T-cell (primary cell): Measurements from ENCODE around the gene ITGB7. TPM values are rescaled to one million over a fixed set of nuclear protein-coding genes. Genes with fewer than 3 reads are reported as not detected.

Source experiments
- ATAC-seq, 4 experiments: fragments of 200-7000 bp in 3 of 4; fragments of 150-1000 bp in 1 of 4; cut with Tn5 transposase; replicated peaks in 1 of 4; 1 replicate in 3 of 4; 2 replicates in 1 of 4; pipeline ENCODE4 v1.10.0; 2021; ENCODE audit warnings: moderate library complexity in 3 of 4, mild to moderate bottlenecking in 2 of 4, moderate number of reproducible peaks in 1 of 4
- CTCF ChIA-PET, 2 donors: fragments of 300-600 bp; sonication (Branson Sonifier 250); formaldehyde crosslinking; loops; one replicate each; lab custom pipeline; 2022; ENCODE audit warnings: antibody characterized with exemption in 2 of 2; lab: Charles Lee
- POLR2A ChIA-PET, 2 donors: fragments of 300-600 bp; sonication (Branson Sonifier 250); formaldehyde crosslinking; loops; one replicate each; lab custom pipeline; 2022; ENCODE audit warnings: antibody characterized with exemption in 2 of 2; lab: Charles Lee
- DNase-seq, 35 experiments: peaks; one replicate each; pipeline versions ENCODE4 v3.0.0 to v3.0.0-alpha.2; 2013 to 2023
- H3K27ac ChIP-seq: one replicate; pipeline ENCODE4 v1.5.1; 2013; ENCODE audit warnings: low read length
- H3K27me3 ChIP-seq, 2 experiments: replicated peaks in 1 of 2; 1 replicate in 1 of 2; 2 replicates in 1 of 2; pipeline versions ENCODE4 v1.6.1 to v1.7.0; 2013; ENCODE audit warnings: low read length in 1 of 2, mixed read lengths in 1 of 2; ENCODE audit not compliant: control insufficient read depth in 2 of 2, insufficient read depth in 2 of 2; ENCODE audit errors: extremely low read depth in 1 of 2
- H3K36me3 ChIP-seq, 2 donors: 1 replicate in 1 of 2; 2 replicates in 1 of 2; pipeline versions ENCODE4 v1.6.1 to v1.7.0; 2013; ENCODE audit warnings: low read length in 1 of 2; ENCODE audit not compliant: control insufficient read depth in 2 of 2, insufficient read depth in 1 of 2; ENCODE audit errors: extremely low read depth in 1 of 2
- H3K4me1 ChIP-seq, 2 experiments: 1 replicate in 1 of 2; 2 replicates in 1 of 2; pipeline versions ENCODE4 v1.6.1 to v1.7.0; 2013; ENCODE audit warnings: low read length in 2 of 2, mixed read lengths in 1 of 2; ENCODE audit not compliant: insufficient read depth in 2 of 2, control insufficient read depth in 1 of 2; ENCODE audit errors: extremely low read depth in 1 of 2
- H3K4me3 ChIP-seq, 2 donors: 1 replicate in 1 of 2; 2 replicates in 1 of 2; pipeline versions ENCODE4 v1.5.1 to v1.7.0; 2013; ENCODE audit warnings: mild to moderate bottlenecking in 2 of 2, low read length in 1 of 2, moderate library complexity in 1 of 2; ENCODE audit not compliant: control insufficient read depth in 1 of 2; ENCODE audit errors: extremely low read depth in 1 of 2
- H3K9me3 ChIP-seq: 2 replicates; pipeline ENCODE4 v1.7.0; 2013
- H3K27ac Mint-ChIP-seq, 2 donors: one replicate each; pipeline ENCODE4 v1.8.0; 2020 to 2021; ENCODE audit warnings: mild to moderate bottlenecking in 2 of 2, mixed read lengths in 2 of 2
- H3K27me3 Mint-ChIP-seq, 2 donors: one replicate each; pipeline ENCODE4 v1.8.0; 2021 to 2022; ENCODE audit warnings: mixed read lengths in 2 of 2
- H3K36me3 Mint-ChIP-seq: one replicate; pipeline ENCODE4 v1.8.0; 2021; ENCODE audit warnings: mixed read lengths
- H3K4me1 Mint-ChIP-seq, 3 donors: one replicate each; pipeline ENCODE4 v1.8.0; 2020 to 2022; ENCODE audit warnings: mixed read lengths in 3 of 3, mild to moderate bottlenecking in 1 of 3
- H3K4me3 Mint-ChIP-seq, 3 donors: one replicate each; pipeline ENCODE4 v1.8.0; 2020 to 2022; ENCODE audit warnings: mild to moderate bottlenecking in 3 of 3, mixed read lengths in 3 of 3, moderate library complexity in 3 of 3
- H3K9me3 Mint-ChIP-seq, 3 donors: one replicate each; pipeline ENCODE4 v1.8.0; 2020 to 2022; ENCODE audit warnings: mixed read lengths in 3 of 3
- WGBS: methylation state at CpG from one replicate; pipeline ENCODE4 v1.1.5; 2013; ENCODE audit warnings: missing lambda C conversion rate; ENCODE audit not compliant: insufficient coverage; 5-methylcytosine and 5-hydroxymethylcytosine counted together
- total RNA-seq, 35 experiments: library from RNA in 6 of 35; stranded (reverse) in 6 of 35; fragments of 120-200 nt in 1 of 35; gene quantifications; one replicate each; pipeline versions ENCODE4 v1.2.1 to v1.2.4 and lab custom pipeline; 2013 to 2026

ITGB7 gene
- total RNA-seq, 5 donors from 2014 or later (not counting 1 experiment from before 2014, with no cell fraction given): 247 to 590 (median 469) TPM

DNA sequence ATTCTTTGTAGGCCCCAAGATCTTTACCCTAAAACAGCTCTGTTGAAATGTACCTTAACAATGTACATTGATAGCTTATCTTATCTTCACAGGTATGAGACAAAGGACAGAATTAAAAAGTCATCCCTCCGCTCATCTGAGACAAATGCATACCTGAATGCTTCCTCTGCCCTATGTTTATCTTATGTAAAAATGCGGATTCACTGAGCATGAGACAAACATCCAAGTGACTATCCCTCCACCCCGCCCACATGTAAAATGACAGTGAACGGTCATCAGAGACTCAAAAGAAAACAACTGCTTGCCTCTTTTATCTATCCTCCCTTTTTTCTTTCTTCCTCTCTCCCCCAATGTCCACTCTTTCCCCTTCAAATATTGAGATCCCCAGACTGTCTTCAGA, 63.7 kb downstream of the ITGB7 start:
- ChIA-PET CTCF (interaction anchor here in 1 of 2 donors (0.7 kb wide), 1 partner anchor 1105 kb away, joined by 5 read pairs; no protein-coding TSS in a partner anchor), POLR2A (no interaction called here)

More for the DNA sequence above, 63.7 kb downstream of the ITGB7 start:
- H3K27ac ChIP-seq: no peak overlapping the region
- WGBS: 94% methylated on average over 3 of the region's 4 CpGs
- ATAC-seq: no peak
- Mint-ChIP-seq H3K27me3 (peaks cover 0 to 4% of the 10 kb centered on the region in 2 donors), H3K4me3 (no peak overlapping the region), H3K4me1 (no peaks in the 10 kb centered on the region), H3K36me3 (no peaks in the 10 kb centered on the region), H3K27ac (no peak overlapping the region), H3K9me3 (no peaks in the 10 kb centered on the region)
- no peaks in the 10 kb centered on the region for H3K4me1 ChIP-seq
- peaks cover 0 to 6% of the 10 kb centered on the region in 2 experiments for H3K27me3 ChIP-seq
- DNase-seq: no peak
- H3K4me3 ChIP-seq: no peak overlapping the region
- H3K9me3 ChIP-seq: no peaks in the 10 kb centered on the region
- no peaks in the 10 kb centered on the region for H3K36me3 ChIP-seq

Other genes with a start within 250 kb of the ITGB7 start
- 100 to 1,000 TPM; 710 to 755 (median 729) TPM for gene EIF4B, start 200.8 kb downstream of the ITGB7 start, total RNA-seq
- gene TNS2, start 157.2 kb downstream of the ITGB7 start, total RNA-seq: 1 to 10 TPM; 2.5 to 5.1 (median 3.0) TPM
- gene SPRYD3, start 127.9 kb downstream of the ITGB7 start, total RNA-seq: 10 to 100 TPM; 29.3 to 65.0 (median 58.2) TPM
- gene IGFBP6, start 109.6 kb downstream of the ITGB7 start, total RNA-seq: 1 to 10 TPM in 1 of 5 donors, under 1 TPM in 2, not detected in 2; 0.67 to 1.4 (median 0.79) TPM
- 1 to 10 TPM in 2 of 5 donors, under 1 TPM in 3; 0.82 to 1.6 (median 0.89) TPM for gene SOAT2, start 103.8 kb downstream of the ITGB7 start, total RNA-seq
- gene ZNF740, start 26.5 kb downstream of the ITGB7 start, total RNA-seq: 10 to 100 TPM; 36.4 to 94.2 (median 83.9) TPM
- 10 to 100 TPM; 48.6 to 69.6 (median 62.3) TPM for gene CSAD, start 26.3 kb downstream of the ITGB7 start, total RNA-seq
- 10 to 100 TPM; 20.3 to 91.3 (median 74.2) TPM for gene RARG, start 25.0 kb upstream of the ITGB7 start, total RNA-seq
- 1 to 10 TPM; 1.2 to 2.5 (median 1.6) TPM for gene ESPL1, start 61.0 kb upstream of the ITGB7 start, total RNA-seq
- 100 to 1,000 TPM; 591 to 643 (median 612) TPM for gene PFDN5, start 88.3 kb upstream of the ITGB7 start, total RNA-seq
- 10 to 100 TPM; 34.0 to 68.4 (median 63.9) TPM for gene MYG1, start 92.4 kb upstream of the ITGB7 start, total RNA-seq
- gene AAAS, start 114.4 kb upstream of the ITGB7 start, total RNA-seq: 10 to 100 TPM; 39.3 to 74.6 (median 66.2) TPM
- under 1 TPM in 1 of 5 donors, not detected in 4; 0.12 TPM for gene SP7, start 129.1 kb upstream of the ITGB7 start, total RNA-seq
- gene SP1, start 172.9 kb upstream of the ITGB7 start, total RNA-seq: 100 to 1,000 TPM in 2 of 5 donors, 10 to 100 TPM in 3; 72.7 to 109 (median 96.6) TPM
- under 1 TPM in 1 of 5 donors, not detected in 4; 0.19 TPM for gene AMHR2, start 216.6 kb upstream of the ITGB7 start, total RNA-seq
- gene PRR13, start 234.5 kb upstream of the ITGB7 start, total RNA-seq: 100 to 1,000 TPM; 175 to 215 (median 187) TPM
- gene PCBP2, start 244.9 kb upstream of the ITGB7 start, total RNA-seq: 1,000 to 10,000 TPM in 2 of 5 donors, 100 to 1,000 TPM in 3; 707 to 1,066 (median 764) TPM